Measurements from ENCODE around the gene THRB.
"Not testable (repeated sequence)": the region's sequence is repeated elsewhere in the genome, so short reads cannot be mapped to it uniquely, and the experiment has no call there.

Gene THRB

GRCh38 chr3:24123596-24123995 lies 371.1 kb downstream of the THRB start:
- no peaks in the 10 kb centered on the region for H3K9me3 Mint-ChIP-seq
- intact Hi-C loops (cut with micrococcal nuclease) = no loop called here
- no peak overlapping the region for H3K4me3 Mint-ChIP-seq
- no peaks in the 10 kb centered on the region for H3K27me3 Mint-ChIP-seq
- H3K27ac Mint-ChIP-seq = no peak overlapping the region
- H3K36me3 Mint-ChIP-seq (ENCODE audit: low read depth) = no peaks in the 10 kb centered on the region
- H3K4me1 Mint-ChIP-seq (ENCODE audit: low read depth) = no peaks in the 10 kb centered on the region

GRCh38 chr3:24120434-24120833 lies 374.2 kb downstream of the THRB start:
- Mint-ChIP-seq H3K9me3 (no peaks in the 10 kb centered on the region), H3K27ac (no peak overlapping the region), H3K27me3 (no peaks in the 10 kb centered on the region), H3K4me3 (no peak overlapping the region), H3K36me3 (ENCODE audit: low read depth) (no peaks in the 10 kb centered on the region), H3K4me1 (ENCODE audit: low read depth) (no peaks in the 10 kb centered on the region)
- intact Hi-C loops (cut with micrococcal nuclease) = no loop called here

GRCh38 chr3:24119321-24119751 lies 375.3 kb downstream of the THRB start:
- no peaks in the 10 kb centered on the region for H3K27me3 Mint-ChIP-seq
- intact Hi-C loops (cut with micrococcal nuclease) = no loop called here

GRCh38 chr3:24117508-24117907 lies 377.1 kb downstream of the THRB start:
- Mint-ChIP-seq H3K4me3 (no peak overlapping the region), H3K4me1 (ENCODE audit: low read depth) (no peaks in the 10 kb centered on the region), H3K27me3 (no peaks in the 10 kb centered on the region), H3K36me3 (ENCODE audit: low read depth) (no peaks in the 10 kb centered on the region), H3K27ac (no peak overlapping the region), H3K9me3 (no peaks in the 10 kb centered on the region)
- intact Hi-C loops (cut with micrococcal nuclease) = no loop called here

More at GRCh38 chr3:24119321-24119751, 375.3 kb downstream of the THRB start:
- Mint-ChIP-seq H3K36me3 (ENCODE audit: low read depth) (no peaks in the 10 kb centered on the region), H3K27ac (no peak overlapping the region), H3K4me1 (ENCODE audit: low read depth) (no peaks in the 10 kb centered on the region), H3K4me3 (no peak overlapping the region), H3K9me3 (no peaks in the 10 kb centered on the region)

- no peak overlapping the region for H3K4me3 Mint-ChIP-seq
- intact Hi-C loops (cut with micrococcal nuclease) = no loop called here
- no peaks in the 10 kb centered on the region for H3K9me3 Mint-ChIP-seq
- no peak overlapping the region for H3K27ac Mint-ChIP-seq
- H3K36me3 Mint-ChIP-seq (ENCODE audit: low read depth) = no peaks in the 10 kb centered on the region
- H3K27me3 Mint-ChIP-seq = no peaks in the 10 kb centered on the region
- no peaks in the 10 kb centered on the region for H3K4me1 Mint-ChIP-seq (ENCODE audit: low read depth)
Observed at GRCh38 chr3:24111711-24112110, 382.9 kb downstream of the THRB start.

- intact Hi-C loops (cut with micrococcal nuclease) = no loop called here
- Mint-ChIP-seq H3K4me1 (ENCODE audit: low read depth) (no peaks in the 10 kb centered on the region), H3K4me3 (no peak overlapping the region), H3K36me3 (ENCODE audit: low read depth) (no peaks in the 10 kb centered on the region), H3K9me3 (no peaks in the 10 kb centered on the region), H3K27ac (no peak overlapping the region), H3K27me3 (no peaks in the 10 kb centered on the region)
Observed at GRCh38 chr3:24110051-24110450, 384.6 kb downstream of the THRB start.

GRCh38 chr3:24101676-24102168 lies 392.9 kb downstream of the THRB start:
- no peaks in the 10 kb centered on the region for H3K36me3 Mint-ChIP-seq (ENCODE audit: low read depth)
- H3K27ac Mint-ChIP-seq = no peak overlapping the region
- no peak overlapping the region for H3K4me3 Mint-ChIP-seq
- H3K27me3 Mint-ChIP-seq = no peaks in the 10 kb centered on the region
- H3K4me1 Mint-ChIP-seq (ENCODE audit: low read depth) = no peaks in the 10 kb centered on the region
- H3K9me3 Mint-ChIP-seq = no peaks in the 10 kb centered on the region
- intact Hi-C loops (cut with micrococcal nuclease) = no loop called here

GRCh38 chr3:24100696-24101402 lies 393.8 kb downstream of the THRB start:
- intact Hi-C loops (cut with micrococcal nuclease) = no loop called here
- H3K36me3 Mint-ChIP-seq (ENCODE audit: low read depth) = no peaks in the 10 kb centered on the region

GRCh38 chr3:24096695-24097290 lies 397.9 kb downstream of the THRB start:
- no peaks in the 10 kb centered on the region for H3K4me1 Mint-ChIP-seq (ENCODE audit: low read depth)
- no peak overlapping the region for H3K27ac Mint-ChIP-seq
- no peaks in the 10 kb centered on the region for H3K27me3 Mint-ChIP-seq
- intact Hi-C loops (cut with micrococcal nuclease) = no loop called here
- no peaks in the 10 kb centered on the region for H3K9me3 Mint-ChIP-seq
- H3K4me3 Mint-ChIP-seq = no peak overlapping the region
- no peaks in the 10 kb centered on the region for H3K36me3 Mint-ChIP-seq (ENCODE audit: low read depth)

More at GRCh38 chr3:24100696-24101402, 393.8 kb downstream of the THRB start:
- Mint-ChIP-seq H3K4me3 (no peak overlapping the region), H3K27me3 (no peaks in the 10 kb centered on the region), H3K9me3 (no peaks in the 10 kb centered on the region), H3K4me1 (ENCODE audit: low read depth) (no peaks in the 10 kb centered on the region), H3K27ac (no peak overlapping the region)

GRCh38 chr3:24096271-24096670 lies 398.4 kb downstream of the THRB start:
- intact Hi-C loops (cut with micrococcal nuclease) = no loop called here
- Mint-ChIP-seq H3K27ac (no peak overlapping the region), H3K9me3 (no peaks in the 10 kb centered on the region), H3K27me3 (no peaks in the 10 kb centered on the region), H3K4me3 (no peak overlapping the region), H3K36me3 (ENCODE audit: low read depth) (no peaks in the 10 kb centered on the region), H3K4me1 (ENCODE audit: low read depth) (no peaks in the 10 kb centered on the region)

- H3K9me3 Mint-ChIP-seq; H3K36me3 Mint-ChIP-seq (ENCODE audit: low read depth); H3K4me1 Mint-ChIP-seq (ENCODE audit: low read depth); H3K27me3 Mint-ChIP-seq; H3K4me3 Mint-ChIP-seq; intact Hi-C loops (cut with micrococcal nuclease); H3K27ac Mint-ChIP-seq: not testable (repeated sequence)
Observed at GRCh38 chr3:24094818-24095217, 399.8 kb downstream of the THRB start.

- Mint-ChIP-seq H3K27ac (no peak overlapping the region), H3K4me3 (no peak overlapping the region), H3K27me3 (no peaks in the 10 kb centered on the region), H3K36me3 (ENCODE audit: low read depth) (no peaks in the 10 kb centered on the region), H3K4me1 (ENCODE audit: low read depth) (no peaks in the 10 kb centered on the region), H3K9me3 (no peaks in the 10 kb centered on the region)
- intact Hi-C loops (cut with micrococcal nuclease) = no loop called here
Observed at GRCh38 chr3:24088782-24089181, 405.9 kb downstream of the THRB start.

GRCh38 chr3:24087469-24087868 lies 407.2 kb downstream of the THRB start:
- Mint-ChIP-seq H3K27ac (no peak overlapping the region), H3K36me3 (ENCODE audit: low read depth) (no peaks in the 10 kb centered on the region), H3K4me1 (ENCODE audit: low read depth) (no peaks in the 10 kb centered on the region), H3K9me3 (peaks cover 6% of the 10 kb centered on the region), H3K4me3 (no peak overlapping the region), H3K27me3 (no peaks in the 10 kb centered on the region)
- intact Hi-C loops (cut with micrococcal nuclease) = no loop called here

GRCh38 chr3:24086617-24087404 lies 407.8 kb downstream of the THRB start:
- Mint-ChIP-seq H3K36me3 (ENCODE audit: low read depth) (no peaks in the 10 kb centered on the region), H3K4me1 (ENCODE audit: low read depth) (no peaks in the 10 kb centered on the region), H3K27me3 (no peaks in the 10 kb centered on the region), H3K9me3 (peaks cover 12% of the 10 kb centered on the region), H3K27ac (no peak overlapping the region), H3K4me3 (no peak overlapping the region)
- intact Hi-C loops (cut with micrococcal nuclease) = no loop called here

Data from dendritic cell treated with granulocyte-macrophage colony-stimulating factor and Interleukin-4, amounts not matched to agents 40 ng/mL and 50 ng/mL, for 4 days (primary cell).